Lung (tissue), 12 donors: ENCODE data around the gene RPRD1B. TPM values are rescaled to one million over a fixed set of nuclear protein-coding genes. Genes with fewer than 3 reads are reported as not detected.

Source experiments
- ATAC-seq: fragments of 200-7000 bp; cut with Tn5 transposase; one replicate; pipeline ENCODE4 v1.9.1; 2020; ENCODE audit warnings: moderate number of reproducible peaks; ENCODE audit not compliant: insufficient read depth, low FRiP score
- DNase-seq, 3 donors: peaks; one replicate each; pipeline ENCODE4 v3.0.0-alpha.2; 2013 to 2017
- H3K27ac ChIP-seq, 2 donors: one replicate each; pipeline ENCODE4 v1.5.1; 2013; ENCODE audit warnings: mild to moderate bottlenecking in 2 of 2, moderate library complexity in 2 of 2, control low read depth in 1 of 2, inconsistent platforms in 1 of 2, low read depth in 1 of 2, low read length in 1 of 2
- H3K27me3 ChIP-seq, 3 donors: one replicate each; pipeline ENCODE4 v1.5.1; 2013; ENCODE audit warnings: low read length in 2 of 3; ENCODE audit not compliant: control insufficient read depth in 3 of 3, insufficient read depth in 3 of 3
- H3K36me3 ChIP-seq, 4 donors: one replicate each; pipeline ENCODE4 v1.5.1; 2013; ENCODE audit warnings: low read length in 4 of 4, mild to moderate bottlenecking in 1 of 4, moderate library complexity in 1 of 4; ENCODE audit not compliant: control insufficient read depth in 4 of 4, insufficient read depth in 4 of 4
- H3K4me1 ChIP-seq, 5 donors: one replicate each; pipeline ENCODE4 v1.5.1; 2013; ENCODE audit warnings: low read length in 5 of 5, mild to moderate bottlenecking in 2 of 5, moderate library complexity in 1 of 5; ENCODE audit not compliant: control insufficient read depth in 5 of 5, insufficient read depth in 5 of 5
- H3K4me3 ChIP-seq: one replicate; pipeline ENCODE4 v1.5.1; 2013; ENCODE audit warnings: mild to moderate bottlenecking, control low read depth, moderate library complexity
- H3K9ac ChIP-seq, 2 donors: one replicate each; pipeline ENCODE4 v1.5.1; 2013; ENCODE audit warnings: low read length in 2 of 2, control low read depth in 1 of 2; ENCODE audit not compliant: insufficient read depth in 1 of 2
- H3K9me3 ChIP-seq, 4 donors: one replicate each; pipeline ENCODE4 v1.5.1; 2013; ENCODE audit warnings: low read length in 3 of 4, mild to moderate bottlenecking in 1 of 4, moderate library complexity in 1 of 4; ENCODE audit not compliant: control insufficient read depth in 4 of 4, insufficient read depth in 3 of 4
- WGBS, 2 donors: extraction: QIAGEN DNeasy Blood & Tissue Kit; methylation state at CpG; one replicate each; pipeline ENCODE4 v1.1.7; 2013; 5-methylcytosine and 5-hydroxymethylcytosine counted together
- polyA plus RNA-seq, 2 donors: library from polyadenylated mRNA; stranded (reverse); fragments of 200-250 nt; gene quantifications; one replicate each; pipeline ENCODE4 v1.2.1, GENCODE V29; 2013
- total RNA-seq, 2 donors: library from RNA; depleted of rRNA in 1 of 2; stranded (reverse); fragments of >200 nt in 1 of 2; gene quantifications; one replicate each; pipeline ENCODE4 v1.2.1, GENCODE V29; 2014 to 2021
- TF ChIP-seq, protein P1 (sequence below): IDR thresholded peaks from 2 replicates; pipeline ENCODE4 v1.5.1; 2012; ENCODE audit warnings: mild to moderate bottlenecking; ENCODE audit errors: control extremely low read depth, extremely low read depth
- donor health status: control.
- donor health status: control.
- donor health status: Bipolar disorder and iron deficiency.
- donor health status: healthy.
- donor health status: DM: yes; HTN: yes; CAD: no.

Gene RPRD1B
- total and polyA plus RNA-seq, 4 donors: 6.8 to 58.6 (median 26.6) TPM

DNA sequence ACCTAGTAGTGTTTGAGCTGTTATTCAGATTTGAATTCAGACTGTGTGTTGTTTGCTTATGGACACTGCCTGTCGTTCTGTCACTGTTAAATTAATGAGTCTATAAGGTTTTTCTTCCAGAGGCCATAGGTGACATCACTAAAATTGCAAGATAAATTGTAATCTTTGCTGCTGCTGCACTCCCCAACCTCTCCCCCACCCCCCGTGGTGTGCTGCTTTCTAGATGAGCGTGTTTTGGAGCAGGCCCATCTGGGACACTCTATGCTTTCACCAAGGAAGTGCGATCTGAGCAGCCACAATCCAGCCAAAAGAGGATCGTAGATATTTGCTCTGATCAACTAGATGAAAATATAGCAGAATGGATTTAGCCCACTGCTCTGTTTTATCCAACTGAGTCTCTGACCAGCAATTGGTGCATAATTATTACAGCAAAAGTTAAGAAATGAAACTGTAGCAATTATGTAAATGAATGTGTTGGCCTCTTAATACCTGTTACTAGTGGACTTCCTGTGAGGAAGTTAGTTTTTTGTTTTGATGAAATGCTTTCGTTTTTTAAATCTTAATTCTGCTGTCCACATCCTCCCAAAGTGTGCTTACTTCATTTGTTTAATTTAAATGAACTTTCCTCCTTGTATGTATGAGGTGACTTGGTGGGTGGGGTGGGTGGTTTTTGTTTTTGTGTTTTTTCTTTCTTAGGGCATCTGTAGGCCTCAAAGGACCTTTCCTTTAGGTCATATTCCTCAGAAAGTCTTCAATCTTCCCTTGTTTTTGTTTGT, 58.1 kb downstream of the RPRD1B start:
- H3K27ac ChIP-seq: peak overlapping the region; percentile 2 to 58
- H3K4me3 ChIP-seq: no peak overlapping the region
- H3K36me3 ChIP-seq: peaks cover 12 to 29% (median 20%) of the 10 kb centered on the region in 4 donors
- TF ChIP-seq, protein P1, sequence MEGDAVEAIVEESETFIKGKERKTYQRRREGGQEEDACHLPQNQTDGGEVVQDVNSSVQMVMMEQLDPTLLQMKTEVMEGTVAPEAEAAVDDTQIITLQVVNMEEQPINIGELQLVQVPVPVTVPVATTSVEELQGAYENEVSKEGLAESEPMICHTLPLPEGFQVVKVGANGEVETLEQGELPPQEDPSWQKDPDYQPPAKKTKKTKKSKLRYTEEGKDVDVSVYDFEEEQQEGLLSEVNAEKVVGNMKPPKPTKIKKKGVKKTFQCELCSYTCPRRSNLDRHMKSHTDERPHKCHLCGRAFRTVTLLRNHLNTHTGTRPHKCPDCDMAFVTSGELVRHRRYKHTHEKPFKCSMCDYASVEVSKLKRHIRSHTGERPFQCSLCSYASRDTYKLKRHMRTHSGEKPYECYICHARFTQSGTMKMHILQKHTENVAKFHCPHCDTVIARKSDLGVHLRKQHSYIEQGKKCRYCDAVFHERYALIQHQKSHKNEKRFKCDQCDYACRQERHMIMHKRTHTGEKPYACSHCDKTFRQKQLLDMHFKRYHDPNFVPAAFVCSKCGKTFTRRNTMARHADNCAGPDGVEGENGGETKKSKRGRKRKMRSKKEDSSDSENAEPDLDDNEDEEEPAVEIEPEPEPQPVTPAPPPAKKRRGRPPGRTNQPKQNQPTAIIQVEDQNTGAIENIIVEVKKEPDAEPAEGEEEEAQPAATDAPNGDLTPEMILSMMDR: no peak
- no peak for ATAC-seq
- DNase-seq: peak; percentile 62 to 84 (median 76)
- H3K27me3 ChIP-seq: no peaks in the 10 kb centered on the region
- peak overlapping the region in 1 of 2 donors; percentile 17 for H3K9ac ChIP-seq
- H3K9me3 ChIP-seq: no peaks in the 10 kb centered on the region
- 44 to 57% methylated on average over 6 of the region's 6 CpGs for WGBS, 2 donors
- peaks cover 7 to 34% (median 17%) of the 10 kb centered on the region in 5 donors for H3K4me1 ChIP-seq

DNA sequence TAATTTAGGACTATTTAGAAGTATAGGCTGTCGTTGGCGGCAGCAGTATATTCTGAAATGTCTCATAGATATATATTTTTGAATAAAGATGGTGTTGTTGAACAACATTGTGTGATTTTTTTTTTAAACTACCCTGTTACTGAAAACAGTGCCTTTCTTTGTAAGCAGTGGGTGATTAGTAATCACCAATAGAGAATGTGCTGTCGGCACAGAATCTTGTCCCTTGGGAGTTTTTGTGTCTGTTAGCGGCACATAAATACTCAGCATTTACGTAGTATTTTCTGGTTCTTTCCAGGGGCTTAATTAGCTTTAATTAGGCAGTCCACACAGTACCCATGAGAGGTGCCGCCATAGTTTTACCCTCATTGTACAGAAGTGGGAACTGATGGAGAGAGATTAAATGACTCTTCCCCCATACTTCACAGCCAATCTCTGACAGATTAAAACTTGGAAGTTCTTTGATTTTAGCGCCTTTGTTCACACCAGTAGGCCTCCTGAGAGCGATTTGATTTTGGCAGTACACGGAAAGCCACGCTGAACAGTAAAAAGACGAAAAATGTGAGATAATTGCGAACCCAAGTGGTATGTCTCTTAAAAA, 58.8 kb downstream of the RPRD1B start:
- 93 to 94% methylated on average over 12 of the region's 12 CpGs for WGBS, 2 donors
- no peaks in the 10 kb centered on the region for H3K27me3 ChIP-seq
- no peak overlapping the region for H3K27ac ChIP-seq
- DNase-seq (peak in 2 of 3 donors; percentile 13 to 16), ATAC-seq (no peak)
- no peaks in the 10 kb centered on the region for H3K9me3 ChIP-seq
- H3K9ac ChIP-seq: no peak overlapping the region
- peaks cover 7 to 34% (median 17%) of the 10 kb centered on the region in 5 donors for H3K4me1 ChIP-seq
- H3K36me3 ChIP-seq: peaks cover 12 to 27% (median 20%) of the 10 kb centered on the region in 4 donors
- TF ChIP-seq, protein P1: no peak
- no peak overlapping the region for H3K4me3 ChIP-seq

DNA sequence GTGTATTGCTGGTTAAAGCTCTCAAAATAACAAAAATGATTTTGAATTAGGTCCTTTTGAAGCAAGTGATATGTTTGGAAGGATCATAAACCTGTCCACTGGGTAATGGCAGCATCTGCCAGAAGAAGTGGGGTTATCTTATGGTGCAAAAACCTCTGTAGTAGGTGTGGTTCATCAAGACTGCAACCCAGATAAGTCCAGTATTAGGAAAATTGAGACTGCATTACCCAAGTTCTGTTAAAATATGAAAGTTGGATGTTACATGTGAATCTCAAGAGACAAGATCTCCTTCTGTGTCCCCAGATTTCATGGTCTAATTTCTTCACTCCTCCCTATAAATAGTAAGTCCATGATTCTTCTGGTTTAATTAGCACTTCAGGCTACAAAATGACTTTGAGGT, 59.4 kb downstream of the RPRD1B start:
- no peak for DNase-seq
- Histone ChIP-seq H3K36me3 (peaks cover 9 to 23% (median 19%) of the 10 kb centered on the region in 4 donors), H3K27me3 (no peaks in the 10 kb centered on the region), H3K27ac (no peak overlapping the region), H3K9me3 (no peaks in the 10 kb centered on the region), H3K4me1 (peaks cover 7 to 34% (median 17%) of the 10 kb centered on the region in 5 donors), H3K4me3 (no peak overlapping the region), H3K9ac (no peak overlapping the region)
- TF ChIP-seq, protein P1: no peak
- no peak for ATAC-seq
